ENCODE results near the gene RTRAF.

DNA sequence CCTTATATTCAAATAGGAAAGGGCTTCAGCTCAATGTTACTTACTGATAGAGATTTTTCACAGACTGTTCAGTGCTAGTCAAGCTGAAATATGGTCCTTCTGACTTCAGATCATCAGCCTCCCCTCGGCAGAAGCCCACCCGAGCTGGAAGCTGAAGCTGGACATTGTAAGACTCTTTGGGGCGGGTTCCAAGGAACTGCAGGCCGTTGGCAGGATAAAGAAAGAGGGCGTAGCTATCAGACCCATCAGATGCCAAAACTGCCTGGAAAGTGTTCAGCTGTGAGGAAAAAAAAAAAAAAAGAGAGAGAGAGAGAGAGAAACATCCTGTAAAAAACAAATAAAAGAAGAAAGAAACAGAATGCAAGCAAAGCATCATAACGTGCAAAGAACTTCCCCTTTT is 70.7 kb downstream of the RTRAF start:
- TF ChIP-seq, protein P1, sequence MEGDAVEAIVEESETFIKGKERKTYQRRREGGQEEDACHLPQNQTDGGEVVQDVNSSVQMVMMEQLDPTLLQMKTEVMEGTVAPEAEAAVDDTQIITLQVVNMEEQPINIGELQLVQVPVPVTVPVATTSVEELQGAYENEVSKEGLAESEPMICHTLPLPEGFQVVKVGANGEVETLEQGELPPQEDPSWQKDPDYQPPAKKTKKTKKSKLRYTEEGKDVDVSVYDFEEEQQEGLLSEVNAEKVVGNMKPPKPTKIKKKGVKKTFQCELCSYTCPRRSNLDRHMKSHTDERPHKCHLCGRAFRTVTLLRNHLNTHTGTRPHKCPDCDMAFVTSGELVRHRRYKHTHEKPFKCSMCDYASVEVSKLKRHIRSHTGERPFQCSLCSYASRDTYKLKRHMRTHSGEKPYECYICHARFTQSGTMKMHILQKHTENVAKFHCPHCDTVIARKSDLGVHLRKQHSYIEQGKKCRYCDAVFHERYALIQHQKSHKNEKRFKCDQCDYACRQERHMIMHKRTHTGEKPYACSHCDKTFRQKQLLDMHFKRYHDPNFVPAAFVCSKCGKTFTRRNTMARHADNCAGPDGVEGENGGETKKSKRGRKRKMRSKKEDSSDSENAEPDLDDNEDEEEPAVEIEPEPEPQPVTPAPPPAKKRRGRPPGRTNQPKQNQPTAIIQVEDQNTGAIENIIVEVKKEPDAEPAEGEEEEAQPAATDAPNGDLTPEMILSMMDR (IDR thresholded peaks at IDR 0.05): no peak
- no peak for TF ChIP-seq ZFX (IDR thresholded peaks at IDR 0.05; ENCODE audit: borderline replicate concordance)
